Endometrial microvascular endothelial cells (primary cell): ENCODE data around the gene MAU2. TPM values are rescaled to one million over a fixed set of nuclear protein-coding genes. Genes with fewer than 3 reads are reported as not detected.
"Not testable (repeated sequence)": the region's sequence is repeated elsewhere in the genome, so short reads cannot be mapped to it uniquely, and the experiment has no call there.

ENCODE experiments used
- in situ Hi-C: cut with HindIII; loops from 2 replicates; pipeline ENCODE4 v1.10.0; 2017; ENCODE audit warnings: low sequenced_read_pairs, low pct_unique_long_range_greater_than_20kb; ENCODE audit errors: inconsistent ontology term
- total RNA-seq: library from RNA; depleted of rRNA; stranded (reverse); fragments of >200 nt; gene quantifications from one replicate; pipeline ENCODE4 v1.2.3, GENCODE V29; 2015; ENCODE audit errors: inconsistent ontology term

Gene MAU2
- total RNA-seq, 1 donor from 2014 or later, result 35.3 TPM

DNA sequence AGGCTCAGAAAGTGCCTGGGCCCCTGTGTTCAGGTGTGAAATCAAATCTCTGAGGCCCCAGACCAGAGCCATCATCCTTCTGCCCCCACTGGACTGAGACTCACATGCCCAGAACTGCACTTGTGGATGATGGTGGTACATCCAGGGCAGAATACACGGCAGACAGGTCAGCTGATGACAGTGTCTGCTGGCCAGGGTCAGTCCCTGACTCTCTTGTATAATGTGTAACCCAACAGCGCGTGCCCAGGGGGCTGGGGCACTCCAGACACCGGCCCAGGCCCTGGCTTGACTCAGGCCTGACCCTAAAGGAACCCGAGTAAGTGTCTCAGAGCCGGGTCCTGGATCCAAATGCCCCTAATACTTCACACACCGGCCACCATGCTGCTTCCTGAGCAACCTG lies 47.5 kb downstream of the MAU2 start:
- in situ Hi-C loops, result no loop called here

DNA sequence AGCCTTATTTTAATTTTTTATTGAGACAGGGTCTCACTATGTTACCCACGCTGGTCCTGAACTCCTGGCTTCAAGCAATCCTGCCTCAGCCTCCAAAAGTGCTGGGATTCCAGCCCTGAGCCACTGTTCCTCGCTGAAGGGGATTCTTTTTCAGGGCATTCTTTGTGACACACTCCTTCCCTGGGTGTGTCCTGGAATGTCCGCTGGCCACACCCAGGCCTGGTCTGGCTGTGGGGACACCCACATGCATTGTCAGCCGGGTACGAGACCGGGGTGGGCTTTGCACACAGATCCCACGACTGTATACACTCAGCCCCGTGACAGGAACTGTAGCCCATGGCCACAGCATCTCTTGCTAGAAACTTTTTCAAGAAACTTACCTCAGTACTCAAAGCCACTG lies 50.4 kb downstream of the MAU2 start:
- in situ Hi-C loops, result no loop called here

DNA sequence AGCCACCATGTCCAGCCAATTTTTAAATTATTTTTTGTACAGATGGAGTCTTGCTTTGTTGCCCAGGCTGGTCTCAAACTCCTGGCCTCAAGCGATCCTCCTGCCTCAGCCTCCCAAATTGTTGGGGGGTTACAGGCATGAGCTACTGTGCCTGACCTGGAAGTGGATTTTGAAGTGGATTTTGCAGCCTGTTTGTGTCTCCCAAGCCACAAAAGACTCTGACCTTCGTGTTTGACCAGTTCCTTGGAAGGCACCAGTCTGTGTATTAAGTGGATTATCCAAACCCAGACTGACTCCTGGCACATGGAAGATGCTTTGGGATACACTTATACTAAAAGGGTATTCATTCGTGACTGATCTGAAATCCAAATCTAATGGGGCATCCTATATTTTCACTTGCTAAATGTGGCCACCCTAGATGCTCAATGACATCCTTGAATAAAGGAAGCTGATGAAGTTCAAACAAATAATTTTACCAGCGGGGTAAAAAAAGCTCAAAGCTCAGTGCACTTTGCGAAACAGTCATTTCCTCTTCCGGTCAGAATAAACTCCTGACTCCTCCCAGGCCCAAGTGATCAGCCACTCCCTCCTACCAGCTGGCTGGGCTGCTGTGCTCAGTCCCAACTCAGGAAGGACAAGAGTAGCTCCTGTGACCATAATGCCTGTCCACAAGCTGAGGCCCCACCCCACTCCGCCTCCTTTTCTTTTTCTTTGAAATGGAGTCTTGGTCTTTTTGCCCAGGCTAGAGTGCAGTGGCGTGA lies 52.2 kb downstream of the MAU2 start:
- in situ Hi-C loops, result no loop called here

DNA sequence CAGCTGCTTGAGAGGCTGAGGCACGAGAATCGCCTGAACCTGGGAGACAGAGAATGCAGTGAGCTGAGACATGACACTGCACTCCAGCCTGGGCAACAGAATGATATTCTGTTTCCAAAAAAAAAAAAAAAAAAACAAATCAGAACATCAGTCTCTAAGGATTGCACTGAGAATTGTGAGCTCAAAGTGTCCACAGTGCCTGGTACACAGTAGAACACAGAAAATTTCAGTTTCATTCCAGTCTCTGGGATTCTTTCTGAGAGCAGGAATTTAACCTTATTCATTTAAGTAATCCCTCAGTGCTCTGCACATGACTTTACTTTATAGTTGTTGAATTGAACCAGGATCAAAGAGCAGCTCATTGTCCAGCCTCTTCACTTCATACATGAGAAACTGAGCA lies 58.9 kb downstream of the MAU2 start:
- in situ Hi-C loops, result no loop called here

DNA sequence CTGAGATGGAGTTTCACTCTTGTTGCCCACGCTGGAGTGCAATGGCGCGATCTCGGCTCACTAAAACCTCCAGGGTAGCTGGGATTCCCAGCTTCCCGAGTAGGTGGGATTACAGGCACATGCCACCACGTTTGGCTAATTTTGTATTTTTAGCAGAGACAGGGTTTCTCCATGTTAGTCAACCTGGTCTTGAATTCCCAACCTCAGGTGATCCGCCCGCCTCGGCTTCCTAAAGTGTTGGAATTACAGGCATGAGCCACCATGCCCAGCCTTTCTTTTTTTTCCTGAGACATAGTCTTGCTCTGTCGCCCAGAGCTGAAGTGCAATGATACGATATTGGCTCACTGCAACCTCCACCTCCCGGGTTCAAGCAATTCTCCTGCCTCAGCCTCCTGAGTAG lies 59.7 kb downstream of the MAU2 start:
- in situ Hi-C loops, result not testable (repeated sequence)

DNA sequence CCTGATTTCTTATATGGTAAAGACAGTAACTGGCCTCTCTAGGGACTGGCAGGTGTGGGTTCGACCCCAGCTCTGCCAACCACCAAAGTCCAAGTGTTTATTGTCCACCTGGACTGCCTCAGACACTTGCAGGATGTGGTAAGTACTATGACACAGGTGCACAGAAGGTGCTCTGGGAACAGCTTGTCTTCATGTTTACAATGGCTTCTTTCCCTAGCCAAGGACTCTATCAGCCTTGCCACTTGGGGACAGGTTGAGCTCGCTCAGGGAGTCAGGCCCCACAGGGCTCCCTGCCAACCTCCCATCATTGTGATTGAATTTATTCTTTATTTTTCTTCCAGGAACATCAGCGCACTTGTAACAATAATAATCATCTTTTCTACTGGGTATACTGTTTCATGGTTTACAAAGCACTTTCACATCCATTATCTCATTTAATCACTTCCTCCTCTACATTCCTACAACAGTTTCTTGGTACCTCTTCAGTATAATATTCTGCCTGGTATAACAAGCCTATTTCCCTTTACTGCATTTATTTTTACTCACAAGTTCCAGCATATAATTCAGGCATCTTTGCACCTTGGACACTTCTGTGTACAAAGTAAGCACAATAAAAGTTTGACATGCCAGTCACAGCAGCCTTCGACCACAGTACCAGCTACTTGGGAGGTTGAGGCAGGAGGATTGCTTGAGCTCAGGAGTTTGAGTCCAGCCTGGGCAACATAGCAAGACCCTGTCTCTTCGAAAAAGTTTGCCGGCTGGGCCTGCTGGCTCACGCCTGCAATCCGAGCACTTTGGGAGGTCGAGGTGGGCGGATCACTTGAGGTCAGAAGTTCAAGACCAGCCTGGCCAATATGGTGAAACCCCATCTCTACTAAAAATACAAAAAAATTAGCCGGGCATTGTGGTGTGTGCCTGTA lies 60.6 kb downstream of the MAU2 start:
- in situ Hi-C loops, result no loop called here

DNA sequence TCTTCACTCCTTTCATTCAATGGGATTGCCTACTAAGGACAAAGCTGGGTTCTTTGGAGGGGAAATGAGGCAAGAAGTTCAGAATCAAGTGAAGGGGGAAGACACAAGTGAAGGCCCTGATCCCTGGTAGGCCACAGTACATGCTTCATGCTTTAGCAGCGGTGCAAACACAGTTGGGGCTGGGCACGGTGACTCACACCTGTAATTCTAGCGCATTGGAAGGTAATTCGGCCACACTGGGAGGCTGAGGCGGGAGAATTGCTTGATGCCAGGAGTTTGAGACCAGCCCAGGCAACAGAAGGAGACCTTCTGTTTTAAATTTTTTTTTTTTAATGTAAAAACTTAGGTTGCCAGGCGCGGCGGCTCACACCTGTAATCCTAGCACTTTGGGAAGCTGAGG lies 61.5 kb downstream of the MAU2 start:
- in situ Hi-C loops, result no loop called here

DNA sequence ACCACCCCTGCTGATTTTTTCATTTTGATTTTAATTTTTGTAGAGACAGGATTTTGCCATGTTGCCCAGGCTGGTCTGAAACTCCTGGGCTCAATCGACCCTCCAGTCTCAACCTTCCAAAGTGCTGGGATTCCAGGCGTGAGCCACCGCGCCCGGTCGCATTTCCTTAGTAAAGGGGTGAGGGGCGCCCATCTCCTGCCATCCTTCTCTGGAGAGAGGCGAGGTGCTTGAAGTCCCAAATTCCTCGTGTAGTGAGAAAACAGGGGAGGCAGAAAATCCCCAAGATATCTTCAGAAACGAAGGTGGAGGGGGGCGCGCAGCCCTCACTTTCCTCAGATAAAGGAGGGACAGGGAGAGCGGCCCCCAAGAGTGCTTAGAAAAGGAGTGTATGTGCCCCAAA lies 63.9 kb downstream of the MAU2 start:
- in situ Hi-C loops, result no loop called here

DNA sequence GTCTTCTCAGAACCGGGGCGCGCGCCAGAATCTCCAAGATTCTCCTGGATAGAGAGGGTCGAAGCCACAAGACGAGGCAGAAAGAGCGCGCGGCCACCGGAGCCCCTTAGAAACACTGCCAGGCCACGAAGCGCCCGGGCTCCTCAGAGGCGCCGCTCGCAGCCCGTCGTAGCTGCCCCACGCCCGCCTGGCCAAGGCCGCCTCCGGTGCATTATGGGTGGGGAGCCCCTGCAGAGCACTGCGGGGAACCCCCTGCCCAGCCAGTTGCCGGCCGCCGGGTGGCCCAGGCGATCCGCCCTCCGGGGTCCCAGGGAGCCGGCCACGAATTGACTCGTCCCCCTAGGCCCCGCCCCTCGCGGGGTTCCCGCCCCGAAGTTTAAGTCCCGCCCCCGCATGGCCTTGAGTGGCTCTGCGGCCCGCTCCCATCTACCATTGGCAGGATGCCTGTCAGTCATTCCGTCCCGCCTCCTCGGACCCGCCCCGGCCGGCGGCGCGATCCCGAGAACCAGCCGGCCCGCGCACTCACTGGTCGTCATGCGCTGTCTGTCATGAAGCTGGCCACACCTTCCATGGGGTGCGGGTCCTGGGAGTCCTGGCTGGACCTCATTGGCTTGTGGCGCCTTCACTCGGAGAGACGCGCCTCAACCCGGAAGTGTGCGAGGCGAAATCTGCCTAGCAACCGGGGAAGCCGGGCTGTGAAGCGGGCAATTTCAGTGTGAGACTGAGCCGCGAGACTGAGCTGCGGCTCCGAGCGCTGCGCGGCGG lies 64.7 kb downstream of the MAU2 start:
- in situ Hi-C loops, result no loop called here

DNA sequence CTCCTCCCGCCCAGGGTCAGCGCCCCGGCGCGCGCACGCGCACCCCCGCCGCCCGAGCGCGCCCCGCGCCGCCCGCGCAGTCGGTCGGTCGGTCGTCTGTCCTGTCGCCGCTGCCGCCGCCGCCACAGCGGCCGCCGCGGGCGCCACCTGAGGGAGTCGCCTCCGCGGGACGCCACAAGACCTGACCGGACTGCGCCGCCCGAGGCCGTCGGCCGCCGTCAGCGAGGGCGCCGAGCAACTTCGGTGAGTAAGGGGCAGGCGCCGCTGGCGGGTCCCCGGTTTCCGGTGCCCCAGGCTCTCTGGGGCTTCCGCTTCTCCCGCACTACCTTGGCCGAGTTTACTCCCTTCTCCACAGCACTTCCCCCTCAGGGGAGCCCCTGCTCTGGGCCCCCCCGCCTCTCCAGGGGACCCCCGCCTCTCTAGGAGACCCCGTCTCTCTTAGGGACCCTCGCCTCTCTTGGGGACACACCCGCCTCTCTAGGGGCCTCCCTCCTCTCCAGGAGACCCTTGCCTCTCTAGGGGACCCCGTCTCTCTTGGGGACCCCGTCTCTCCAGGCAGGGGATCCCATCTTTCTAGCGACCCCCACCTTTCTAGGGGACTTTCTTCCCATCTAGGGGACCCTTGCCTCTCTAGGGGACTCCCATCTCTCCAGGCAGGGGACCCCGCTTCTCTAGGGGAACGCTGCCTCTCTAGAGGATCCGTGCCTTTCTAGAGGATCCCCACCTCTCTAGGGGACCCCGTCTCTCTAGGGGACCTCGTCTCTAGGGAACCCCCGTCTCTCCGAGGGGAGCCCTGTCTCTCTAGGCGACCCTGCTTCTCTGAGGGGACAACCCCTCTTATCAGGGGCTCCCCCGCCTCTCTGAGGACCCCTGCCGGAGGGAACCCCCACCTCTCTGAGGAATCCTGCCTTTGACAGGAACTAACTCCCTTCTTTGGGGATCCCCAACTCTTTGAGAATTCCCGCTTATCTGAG lies 65.6 kb downstream of the MAU2 start:
- in situ Hi-C loops, result no loop called here

DNA sequence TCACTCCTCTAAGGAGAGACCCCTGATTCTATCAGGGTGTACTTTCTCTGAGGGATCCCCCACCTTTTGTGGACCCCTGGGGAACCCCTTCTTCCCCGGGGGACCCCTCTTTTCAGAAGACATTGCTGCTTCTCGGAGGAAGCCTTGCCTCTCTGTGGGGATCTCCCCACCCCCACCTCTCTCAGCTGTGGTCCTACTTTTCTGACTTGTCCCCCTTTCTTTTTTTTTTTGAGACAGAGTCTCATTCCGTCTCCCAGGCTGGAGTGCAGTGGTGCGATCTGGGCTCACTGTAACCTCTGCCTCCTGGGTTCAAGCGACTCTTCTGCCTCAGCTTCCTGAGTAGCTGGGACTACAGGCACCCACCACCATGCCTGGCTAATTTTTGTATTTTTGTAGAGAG lies 66.5 kb downstream of the MAU2 start:
- in situ Hi-C loops, result no loop called here

DNA sequence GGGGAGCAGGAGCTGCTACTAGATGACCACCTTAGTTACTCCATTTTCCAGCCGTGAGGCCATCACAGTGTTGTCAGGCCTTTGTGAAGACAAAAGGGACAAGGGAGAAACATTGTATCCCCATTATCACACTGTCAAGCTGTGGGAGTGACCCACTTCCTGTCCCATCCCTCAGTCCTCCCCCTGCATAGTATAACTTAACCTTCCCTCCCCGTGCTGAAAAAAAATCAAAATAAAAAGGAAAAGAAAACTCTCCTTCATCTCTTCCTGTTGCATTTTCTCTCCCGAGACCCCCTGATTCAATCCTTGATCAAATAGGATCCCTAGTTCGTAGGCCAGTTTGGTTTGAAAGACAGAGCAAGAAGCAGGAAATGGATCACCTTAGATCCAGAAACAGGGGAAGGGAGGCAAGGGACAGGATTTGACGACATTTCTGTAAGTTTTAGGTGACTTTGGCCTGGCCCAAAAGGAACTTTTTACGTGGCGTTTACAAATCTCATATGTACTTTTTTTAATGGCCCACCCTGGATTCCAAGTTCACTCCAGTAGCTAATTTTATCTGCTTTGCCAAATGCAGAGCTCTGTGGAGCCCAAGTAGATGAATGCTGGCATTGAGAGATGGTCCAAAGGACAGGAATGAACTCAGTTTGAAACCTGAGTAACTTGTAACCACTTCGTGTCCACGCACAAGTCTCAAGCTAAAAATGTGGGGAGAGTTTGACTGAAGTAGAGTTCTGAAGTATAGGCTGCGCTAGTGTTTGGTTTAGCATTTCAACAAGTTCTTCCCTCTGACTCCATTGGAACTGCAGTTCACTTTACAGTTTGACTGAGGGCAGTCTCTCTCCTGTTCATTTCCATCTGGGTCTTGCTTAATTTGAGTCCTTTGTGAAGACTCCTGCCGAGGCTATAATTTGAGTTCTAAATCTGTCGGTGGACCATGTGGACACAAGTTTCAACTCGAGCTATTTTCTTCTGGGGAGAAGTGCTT lies 68.2 kb downstream of the MAU2 start:
- in situ Hi-C loops, result no loop called here

DNA sequence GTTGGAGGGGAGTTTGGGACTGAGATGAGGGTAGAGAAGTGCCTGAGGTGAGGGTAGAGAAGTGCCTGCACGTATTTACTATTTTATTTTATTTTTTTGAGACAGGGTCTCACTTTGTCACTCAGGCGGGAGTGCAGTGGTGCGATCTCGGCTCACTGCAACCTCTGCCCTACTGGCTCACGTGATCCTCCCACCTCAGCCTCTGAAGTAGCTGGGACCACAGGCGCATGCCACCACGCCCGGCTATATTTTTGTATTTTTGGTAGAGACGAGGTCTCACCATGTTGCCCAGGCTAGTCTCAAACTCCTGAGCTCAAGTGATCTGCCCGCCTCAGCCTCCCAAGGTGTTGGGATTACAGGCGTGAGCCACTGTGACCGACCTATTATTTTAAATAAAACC lies 69.1 kb downstream of the MAU2 start:
- in situ Hi-C loops, result not testable (repeated sequence)

DNA sequence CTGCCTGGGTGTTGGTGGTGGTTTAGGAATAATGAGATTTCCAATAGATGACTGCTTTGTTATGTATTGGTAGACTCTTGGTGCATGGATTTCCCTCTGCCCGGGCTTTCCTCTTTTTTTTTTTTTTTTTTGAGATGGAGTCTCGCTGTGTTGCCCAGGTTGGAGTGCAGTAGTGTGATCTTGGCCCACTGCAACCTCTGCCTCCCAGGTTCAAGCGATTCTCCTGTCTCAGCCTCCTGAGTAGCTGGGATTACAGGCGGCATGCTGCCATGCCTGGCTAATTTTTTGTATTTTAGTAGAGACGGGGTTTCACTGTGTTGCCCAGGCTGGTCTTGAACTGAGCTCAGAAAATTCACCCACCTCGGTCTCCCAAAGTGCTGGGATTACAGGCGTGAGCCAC lies 73.7 kb downstream of the MAU2 start:
- in situ Hi-C loops, result not testable (repeated sequence)

DNA sequence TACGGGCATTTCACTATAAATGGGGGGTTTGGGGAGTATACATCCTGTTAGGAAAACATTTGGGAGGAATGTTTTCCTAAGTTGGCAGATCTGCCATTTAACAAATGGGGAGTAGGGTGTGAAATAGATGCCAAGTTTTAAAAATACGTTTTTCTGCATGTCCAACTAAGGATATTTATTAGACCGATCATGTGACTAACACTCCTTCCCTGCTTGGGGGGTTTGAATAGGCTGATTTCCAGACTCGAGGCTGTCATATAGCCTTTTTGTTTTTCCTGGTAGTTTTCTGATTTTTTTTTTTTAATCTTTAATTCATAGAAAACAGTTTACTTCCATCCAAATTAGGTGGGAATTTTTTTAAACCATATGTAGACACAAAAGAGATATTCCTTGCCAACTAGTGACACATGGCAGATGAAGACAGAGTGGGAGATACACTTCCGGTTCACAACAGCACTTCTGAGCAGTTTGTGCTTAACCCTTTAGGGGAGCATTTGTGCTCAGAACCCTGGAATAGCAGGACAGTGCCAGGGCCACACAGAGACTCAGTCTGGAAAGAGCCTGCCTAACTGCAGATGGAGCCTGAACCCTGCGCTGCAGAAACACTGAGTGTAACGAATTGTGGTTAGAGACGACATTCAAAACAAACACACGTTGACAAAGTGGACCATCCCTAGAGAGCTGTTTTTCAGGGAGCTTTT lies 79.3 kb downstream of the MAU2 start:
- in situ Hi-C loops, result no loop called here

DNA sequence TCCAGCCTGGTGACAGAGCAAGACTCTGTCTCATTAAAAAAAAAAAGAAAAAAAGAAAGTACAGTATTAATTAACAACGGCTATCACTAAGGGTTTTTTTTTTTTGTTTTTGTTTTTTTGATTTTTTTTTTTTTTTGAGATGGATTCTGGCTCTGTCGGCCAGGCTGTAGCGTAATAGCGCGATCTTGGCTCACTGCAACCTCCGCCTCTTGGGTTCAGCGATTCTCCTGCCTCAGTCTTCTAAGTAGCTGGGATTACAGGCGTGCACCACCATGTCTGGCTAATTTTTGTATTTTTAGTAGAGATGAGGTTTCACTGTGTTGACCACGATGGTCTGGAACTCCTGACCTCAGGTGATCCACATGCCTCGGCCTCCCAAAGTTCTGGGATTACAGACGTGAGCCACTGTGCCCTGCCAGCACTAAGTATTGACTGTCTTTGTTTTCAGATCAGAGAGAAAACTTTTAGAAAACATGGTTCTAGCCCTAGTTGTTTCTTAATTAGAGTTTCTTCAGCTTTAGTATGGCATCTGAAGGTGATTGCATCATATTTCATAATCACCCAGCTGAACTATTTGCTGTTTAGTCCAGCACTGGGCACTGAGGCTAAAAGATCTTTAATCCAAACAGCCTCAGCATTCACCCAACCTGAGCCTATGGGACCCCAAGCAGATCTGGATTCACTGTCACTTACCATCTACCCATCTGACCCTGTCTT lies 82.2 kb downstream of the MAU2 start:
- in situ Hi-C loops, result no loop called here
